ENCODE measurements around the gene EEF1AKMT3. TPM values are rescaled to one million over a fixed set of nuclear protein-coding genes. Genes with fewer than 3 reads are reported as not detected.

Gene EEF1AKMT3
- total and polyA plus RNA-seq, 4 donors = 1.5 to 6.4 (median 2.1) TPM

- TF ChIP-seq MAX (IDR thresholded peaks at IDR 0.05) (peak; percentile 95), NR2F2 (IDR thresholded peaks at IDR 0.05) (no peak), GABPA (IDR thresholded peaks at IDR 0.05 in 1 of 2, conservative IDR thresholded peaks at IDR 0.05 in 1 of 2) (peak in 1 of 2 donors; percentile 83), HNF4G (IDR thresholded peaks at IDR 0.05) (no peak), ZBTB33 (IDR thresholded peaks at IDR 0.05) (peak; percentile 97)
Measured at GRCh38 chr12:57782608-57783465, 10.4 kb downstream of the EEF1AKMT3 start, which contains the start of gene TSFM (continued).

- peaks cover 8 to 24% (median 18%) of the 10 kb centered on the region in 4 donors for H3K36me3 ChIP-seq (ENCODE audit: control insufficient read depth in 4 of 4, insufficient read depth in 3 of 4, low read depth in 1 of 4, low read length in 3 of 4)
- H3K27me3 ChIP-seq (ENCODE audit: control insufficient read depth in 4 of 4, insufficient read depth in 4 of 4, low read length in 3 of 4) = no peaks in the 10 kb centered on the region
- TF ChIP-seq ATF3 (IDR thresholded peaks at IDR 0.05) (no peak), FOXA1 (IDR thresholded peaks at IDR 0.05) (no peak), CTCF (IDR thresholded peaks at IDR 0.05; ENCODE audit: low read depth, low read length, missing input control) (no peak), JUND (IDR thresholded peaks at IDR 0.05) (no peak)
- no peak for DNase-seq (ENCODE audit: low spot score)
- H3K4me3 ChIP-seq (ENCODE audit: low read depth in 1 of 3, low read length in 3 of 3) = peak overlapping the region; percentile 74 to 99 (median 98)
- H3K9me3 ChIP-seq (ENCODE audit: control insufficient read depth in 4 of 4, low read length in 3 of 4) = no peaks in the 10 kb centered on the region
- H3K4me1 ChIP-seq (ENCODE audit: control insufficient read depth in 4 of 4, insufficient read depth in 4 of 4, low read length in 3 of 4) = peaks cover 0 to 19% (median 15%) of the 10 kb centered on the region in 4 donors
- H3K9ac ChIP-seq (ENCODE audit: low read depth in 1 of 2, low read length in 2 of 2) = peak overlapping the region; percentile 82
- H3K27ac ChIP-seq (ENCODE audit: low read depth in 1 of 2, low read length in 2 of 2) = no peak overlapping the region
- WGBS = 83% methylated on average over 12 of the region's 12 CpGs
Measured at GRCh38 chr12:57783466-57783801, 11.0 kb downstream of the EEF1AKMT3 start.

GRCh38 chr12:57783861-57784260 is 11.4 kb downstream of the EEF1AKMT3 start:
- 95% methylated on average over 11 of the region's 11 CpGs for WGBS
- Histone ChIP-seq H3K4me3 (ENCODE audit: low read depth in 1 of 3, low read length in 3 of 3) (no peak overlapping the region), H3K36me3 (ENCODE audit: control insufficient read depth in 4 of 4, insufficient read depth in 3 of 4, low read depth in 1 of 4, low read length in 3 of 4) (peaks cover 10 to 27% (median 18%) of the 10 kb centered on the region in 4 donors)

More at GRCh38 chr12:57783861-57784260, 11.4 kb downstream of the EEF1AKMT3 start:
- Histone ChIP-seq H3K9ac (ENCODE audit: low read depth in 1 of 2, low read length in 2 of 2) (no peak overlapping the region), H3K4me1 (ENCODE audit: control insufficient read depth in 4 of 4, insufficient read depth in 4 of 4, low read length in 3 of 4) (peaks cover 0 to 19% (median 15%) of the 10 kb centered on the region in 4 donors), H3K9me3 (ENCODE audit: control insufficient read depth in 4 of 4, low read length in 3 of 4) (no peaks in the 10 kb centered on the region), H3K27me3 (ENCODE audit: control insufficient read depth in 4 of 4, insufficient read depth in 4 of 4, low read length in 3 of 4) (no peaks in the 10 kb centered on the region), H3K27ac (ENCODE audit: low read depth in 1 of 2, low read length in 2 of 2) (no peak overlapping the region)
- TF ChIP-seq GABPA (IDR thresholded peaks at IDR 0.05 in 1 of 2, conservative IDR thresholded peaks at IDR 0.05 in 1 of 2) (no peak), EGR1 (IDR thresholded peaks at IDR 0.05; ENCODE audit: low read depth in 2 of 2) (no peak), CTCF (IDR thresholded peaks at IDR 0.05; ENCODE audit: low read depth, low read length, missing input control) (no peak), YY1 (IDR thresholded peaks at IDR 0.05) (no peak), SP1 (IDR thresholded peaks at IDR 0.05) (no peak), FOXA1 (IDR thresholded peaks at IDR 0.05) (no peak), ATF3 (IDR thresholded peaks at IDR 0.05) (no peak), FOXA2 (IDR thresholded peaks at IDR 0.05) (no peak), JUND (IDR thresholded peaks at IDR 0.05) (no peak), HNF4G (IDR thresholded peaks at IDR 0.05) (no peak), REST (IDR thresholded peaks at IDR 0.05) (no peak), NR2F2 (IDR thresholded peaks at IDR 0.05) (no peak)
- no peak for DNase-seq (ENCODE audit: low spot score)

Data from liver (tissue), 9 donors.